Suprapubic skin (tissue), 4 donors: ENCODE data around the gene CDK5. TPM values are rescaled to one million over a fixed set of nuclear protein-coding genes. Genes with fewer than 3 reads are reported as not detected.

Experiments
- DNase-seq, 2 donors: peaks; one replicate each; pipeline ENCODE4 v3.0.0-alpha.2; 2019; ENCODE audit warnings: low spot score in 2 of 2
- H3K27ac ChIP-seq: fragments of 200-600 bp; sonication (generic); one replicate; pipeline ENCODE4 v1.5.1; 2019
- H3K27me3 ChIP-seq: fragments of 200-600 bp; sonication (generic); one replicate; pipeline ENCODE4 v1.5.1; 2019
- H3K36me3 ChIP-seq: fragments of 200-600 bp; sonication (generic); one replicate; pipeline ENCODE4 v1.5.1; 2019
- H3K4me1 ChIP-seq: fragments of 200-600 bp; sonication (generic); one replicate; pipeline ENCODE4 v1.5.1; 2019
- H3K4me3 ChIP-seq: fragments of 200-600 bp; sonication (generic); one replicate; pipeline ENCODE4 v1.5.1; 2019; ENCODE audit warnings: mild to moderate bottlenecking
- H3K9me3 ChIP-seq: fragments of 200-600 bp; sonication (generic); one replicate; pipeline ENCODE4 v1.5.1; 2019
- EP300 ChIP-seq: sonication (generic); formaldehyde crosslinking; IDR thresholded peaks from one replicate; pipeline ENCODE4 v1.6.1; 2017; ENCODE audit warnings: antibody characterized with exemption
- POLR2A ChIP-seq, 2 donors: fragments of 450-650 bp; IDR thresholded peaks; one replicate each; pipeline ENCODE4 v1.6.1; 2017; ENCODE audit warnings: antibody characterized with exemption in 2 of 2, mild to moderate bottlenecking in 2 of 2, moderate library complexity in 2 of 2
- POLR2AphosphoS5 ChIP-seq, 3 donors: sonication (generic); formaldehyde crosslinking; IDR thresholded peaks; one replicate each; pipeline ENCODE4 v1.6.1; 2017; ENCODE audit warnings: antibody characterized with exemption in 3 of 3
- WGBS: methylation state at CpG from one replicate; pipeline ENCODE4 v1.1.5; 2018; 5-methylcytosine and 5-hydroxymethylcytosine counted together
- total RNA-seq, 4 donors: library from RNA; depleted of rRNA; stranded (reverse); fragments of >200 nt; gene quantifications; one replicate each; pipeline ENCODE4 v1.1.0, GENCODE V29; 2016
- TF ChIP-seq, protein P1 (sequence below), 2 donors: fragments of 200-600 bp in 1 of 2; fragments of 450-650 bp in 1 of 2; sonication (generic) in 1 of 2; IDR thresholded peaks; one replicate each; pipeline ENCODE4 v1.5.1; 2016 to 2019; ENCODE audit warnings: antibody characterized with exemption in 2 of 2, mild to moderate bottlenecking in 1 of 2, moderate library complexity in 1 of 2

CDK5 gene
- total RNA-seq, 4 donors from 2014 or later, result 7.7 to 14.7 (median 13.4) TPM

DNA sequence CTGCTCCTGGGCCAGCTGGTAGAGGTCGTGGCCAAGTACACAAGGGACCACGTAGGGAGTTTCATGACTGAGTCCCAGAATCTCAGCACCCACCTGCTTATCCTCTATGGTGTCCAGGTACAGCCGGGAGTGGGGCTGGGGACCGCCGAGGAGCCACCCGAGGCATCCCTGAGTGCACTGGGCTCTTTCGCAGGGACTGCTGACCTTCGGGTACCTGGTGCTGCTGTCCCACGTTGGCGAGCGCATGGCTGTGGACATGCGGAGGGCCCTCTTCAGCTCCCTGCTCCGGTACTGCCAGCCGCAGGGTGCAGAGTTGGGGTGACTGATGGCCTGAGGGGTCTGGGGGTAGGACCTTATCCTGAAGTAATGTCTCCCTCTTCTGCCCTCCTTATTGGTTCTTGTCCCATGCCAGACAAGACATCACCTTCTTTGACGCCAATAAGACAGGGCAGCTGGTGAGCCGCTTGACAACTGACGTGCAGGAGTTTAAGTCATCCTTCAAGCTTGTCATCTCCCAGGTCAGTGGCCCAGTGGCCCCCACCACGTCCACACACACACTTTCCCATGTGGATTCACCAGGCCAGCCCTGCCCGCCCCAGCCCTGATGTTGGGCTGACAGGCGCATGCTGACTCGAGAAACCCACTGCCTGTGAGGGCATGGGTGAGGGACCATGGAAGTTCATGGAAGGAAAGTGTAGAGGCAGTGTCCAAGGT lies 23.2 kb downstream of the CDK5 start:
- Histone ChIP-seq H3K27me3 (no peaks in the 10 kb centered on the region), H3K36me3 (peaks cover 56% of the 10 kb centered on the region), H3K9me3 (no peaks in the 10 kb centered on the region), H3K4me1 (peaks cover 16% of the 10 kb centered on the region), H3K27ac (no peak overlapping the region), H3K4me3 (no peak overlapping the region)
- WGBS, result 95% methylated on average over 10 of the region's 21 CpGs
- DNase-seq, result no peak
- no peak for TF ChIP-seq POLR2A (IDR thresholded peaks at IDR 0.05)
- no peak for TF ChIP-seq POLR2AphosphoS5 (IDR thresholded peaks at IDR 0.05)
- TF ChIP-seq EP300, result no peak
- TF ChIP-seq, protein P1, sequence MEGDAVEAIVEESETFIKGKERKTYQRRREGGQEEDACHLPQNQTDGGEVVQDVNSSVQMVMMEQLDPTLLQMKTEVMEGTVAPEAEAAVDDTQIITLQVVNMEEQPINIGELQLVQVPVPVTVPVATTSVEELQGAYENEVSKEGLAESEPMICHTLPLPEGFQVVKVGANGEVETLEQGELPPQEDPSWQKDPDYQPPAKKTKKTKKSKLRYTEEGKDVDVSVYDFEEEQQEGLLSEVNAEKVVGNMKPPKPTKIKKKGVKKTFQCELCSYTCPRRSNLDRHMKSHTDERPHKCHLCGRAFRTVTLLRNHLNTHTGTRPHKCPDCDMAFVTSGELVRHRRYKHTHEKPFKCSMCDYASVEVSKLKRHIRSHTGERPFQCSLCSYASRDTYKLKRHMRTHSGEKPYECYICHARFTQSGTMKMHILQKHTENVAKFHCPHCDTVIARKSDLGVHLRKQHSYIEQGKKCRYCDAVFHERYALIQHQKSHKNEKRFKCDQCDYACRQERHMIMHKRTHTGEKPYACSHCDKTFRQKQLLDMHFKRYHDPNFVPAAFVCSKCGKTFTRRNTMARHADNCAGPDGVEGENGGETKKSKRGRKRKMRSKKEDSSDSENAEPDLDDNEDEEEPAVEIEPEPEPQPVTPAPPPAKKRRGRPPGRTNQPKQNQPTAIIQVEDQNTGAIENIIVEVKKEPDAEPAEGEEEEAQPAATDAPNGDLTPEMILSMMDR (IDR thresholded peaks at IDR 0.05), result no peak

DNA sequence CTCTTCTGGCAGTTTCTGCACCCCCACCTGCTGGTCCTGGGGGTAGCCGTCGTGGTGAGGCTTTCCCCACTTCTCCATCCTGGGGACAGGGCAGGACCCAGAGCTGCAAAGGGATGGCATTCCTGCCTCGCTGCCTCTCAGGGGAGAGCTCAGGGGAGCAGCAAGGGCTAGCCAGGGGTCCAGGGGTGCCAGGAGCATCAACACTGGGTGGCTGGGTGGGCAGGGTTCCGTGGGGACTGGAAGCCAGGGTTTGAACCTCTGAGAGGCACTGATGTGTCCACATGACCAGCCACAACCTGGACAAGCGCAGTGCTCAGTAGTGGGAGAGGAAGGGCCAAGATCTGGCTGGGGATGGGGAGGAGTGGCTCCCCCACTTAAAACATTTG lies 23.8 kb downstream of the CDK5 start:
- Histone ChIP-seq H3K9me3 (no peaks in the 10 kb centered on the region), H3K27ac (no peak overlapping the region), H3K4me1 (peaks cover 15% of the 10 kb centered on the region), H3K36me3 (peaks cover 56% of the 10 kb centered on the region), H3K4me3 (no peak overlapping the region), H3K27me3 (no peaks in the 10 kb centered on the region)
- TF ChIP-seq POLR2A (IDR thresholded peaks at IDR 0.05), result no peak
- TF ChIP-seq, protein P1 (IDR thresholded peaks at IDR 0.05), result no peak
- TF ChIP-seq POLR2AphosphoS5 (IDR thresholded peaks at IDR 0.05), result no peak
- TF ChIP-seq EP300, result no peak
- 95% methylated on average over 4 of the region's 5 CpGs for WGBS
- no peak for DNase-seq

DNA sequence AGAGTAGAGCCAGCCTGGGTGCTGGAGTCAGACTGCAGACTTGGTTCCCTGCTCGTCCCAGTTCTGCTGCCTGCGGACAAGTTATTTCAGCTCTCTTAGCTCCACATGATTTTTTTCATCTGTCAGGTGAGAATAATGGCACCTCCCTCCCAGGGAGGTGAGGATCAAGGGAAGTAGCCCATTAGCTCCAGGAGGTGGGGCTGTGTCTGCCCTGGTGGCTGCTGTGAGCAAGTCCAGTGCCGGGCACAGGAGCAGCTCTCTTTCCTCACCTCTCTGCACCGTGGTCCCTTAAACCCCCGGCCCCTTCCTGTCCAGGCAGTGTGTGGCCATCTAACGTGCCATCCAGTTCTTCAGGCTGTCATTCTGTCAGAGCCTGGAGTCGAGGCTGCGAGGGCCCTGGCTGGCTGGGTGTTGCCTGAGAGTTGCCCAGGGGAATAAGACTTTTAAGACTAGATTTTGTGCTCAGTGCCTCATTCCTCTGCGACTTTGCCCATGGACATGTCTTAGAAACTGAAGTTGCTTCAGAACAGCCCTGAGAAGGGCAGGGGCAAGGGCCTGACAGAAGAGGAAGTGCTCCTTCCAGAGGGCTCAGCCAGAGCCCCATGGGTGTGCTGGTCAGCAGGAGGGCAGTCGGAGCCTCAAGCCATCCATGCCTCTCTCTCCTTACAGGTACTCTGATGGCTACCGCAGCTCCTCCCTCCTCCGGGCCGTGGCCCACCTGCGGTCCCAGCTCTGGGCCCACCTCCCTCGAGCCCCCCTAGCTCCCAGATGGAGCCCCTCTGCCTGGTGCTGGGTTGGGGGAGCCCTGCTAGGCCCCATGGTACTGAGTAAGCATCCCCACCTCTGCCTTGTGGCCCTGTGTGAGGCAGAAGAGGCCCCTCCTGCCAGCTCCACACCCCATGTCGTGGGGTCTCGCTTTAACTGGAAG lies 24.5 kb downstream of the CDK5 start:
- DNase-seq, result no peak
- no peak for TF ChIP-seq POLR2A (IDR thresholded peaks at IDR 0.05)
- TF ChIP-seq, protein P1 (IDR thresholded peaks at IDR 0.05), result no peak
- no peak for TF ChIP-seq POLR2AphosphoS5 (IDR thresholded peaks at IDR 0.05)
- TF ChIP-seq EP300, result no peak
- Histone ChIP-seq H3K4me1 (peaks cover 11% of the 10 kb centered on the region), H3K27ac (no peak overlapping the region), H3K4me3 (no peak overlapping the region), H3K9me3 (no peaks in the 10 kb centered on the region), H3K27me3 (no peaks in the 10 kb centered on the region), H3K36me3 (peaks cover 56% of the 10 kb centered on the region)
- 79% methylated on average over 9 of the region's 17 CpGs for WGBS

DNA sequence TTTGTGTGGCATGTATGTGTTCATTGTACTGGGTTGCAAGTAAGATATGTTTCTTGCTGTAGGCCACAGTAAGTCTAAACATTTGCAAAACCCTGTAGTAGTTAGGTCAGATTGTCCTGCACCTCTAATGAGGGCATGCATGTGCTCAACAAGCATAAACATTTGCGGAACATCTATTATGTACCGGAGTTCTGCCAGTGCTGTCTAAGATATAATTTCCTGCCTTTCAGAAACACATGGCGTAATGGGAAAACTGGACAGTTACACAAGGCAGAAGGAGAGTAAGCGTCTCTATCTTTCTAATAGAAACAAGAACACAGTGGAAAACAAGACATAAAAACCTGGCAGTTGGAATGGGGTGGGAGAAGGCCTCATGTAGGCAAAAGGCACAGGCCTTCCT lies 26.7 kb downstream of the CDK5 start:
- DNase-seq, result no peak
- WGBS, result 94% methylated on average over 4 of the region's 4 CpGs
- no peaks in the 10 kb centered on the region for H3K9me3 ChIP-seq
- H3K27ac ChIP-seq, result no peak overlapping the region
- H3K4me3 ChIP-seq, result no peak overlapping the region
- TF ChIP-seq, protein P1 (IDR thresholded peaks at IDR 0.05), result no peak
- TF ChIP-seq EP300 (no peak), POLR2AphosphoS5 (IDR thresholded peaks at IDR 0.05) (no peak), POLR2A (IDR thresholded peaks at IDR 0.05) (no peak)
- peaks cover 26% of the 10 kb centered on the region for H3K4me1 ChIP-seq
- H3K27me3 ChIP-seq, result no peaks in the 10 kb centered on the region
- peaks cover 36% of the 10 kb centered on the region for H3K36me3 ChIP-seq

DNA sequence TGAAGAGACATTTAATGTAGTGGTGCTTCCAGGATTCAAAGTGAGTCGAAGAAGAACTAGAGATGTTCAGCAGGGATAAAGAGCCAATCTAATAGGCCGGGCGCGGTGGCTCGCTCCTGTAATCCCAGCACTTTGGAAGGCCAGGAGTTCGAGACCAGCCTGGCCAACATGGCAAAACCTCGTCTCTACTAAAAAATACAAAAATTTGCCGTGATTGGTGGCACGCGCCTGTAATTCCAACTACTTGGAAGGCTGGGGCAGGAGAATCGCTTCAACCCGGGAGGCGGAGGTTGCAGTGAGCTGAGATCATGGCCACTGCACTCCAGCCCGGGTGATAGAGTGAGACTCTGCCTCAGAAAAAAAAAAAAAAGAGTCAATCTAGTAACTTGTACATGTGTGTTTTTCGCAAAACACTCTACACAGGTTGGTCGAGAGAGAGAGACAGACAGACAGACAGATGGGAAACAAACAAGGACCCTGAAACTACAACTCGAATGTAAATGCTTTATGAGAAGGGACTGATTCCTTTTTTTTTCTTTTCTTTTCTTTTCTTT lies 28.7 kb downstream of the CDK5 start:
- Histone ChIP-seq H3K36me3 (peaks cover 16% of the 10 kb centered on the region), H3K27ac (peak overlapping the region; percentile 84), H3K9me3 (no peaks in the 10 kb centered on the region), H3K4me3 (peak overlapping the region; percentile 74), H3K4me1 (peaks cover 26% of the 10 kb centered on the region), H3K27me3 (no peaks in the 10 kb centered on the region)
- DNase-seq, result no peak
- TF ChIP-seq POLR2AphosphoS5 (IDR thresholded peaks at IDR 0.05) (no peak), EP300 (no peak), POLR2A (IDR thresholded peaks at IDR 0.05) (no peak)
- TF ChIP-seq, protein P1 (IDR thresholded peaks at IDR 0.05), result no peak
- 35% methylated on average over 17 of the region's 17 CpGs for WGBS
